Measurements from ENCODE around the gene STK38. TPM values are rescaled to one million over a fixed set of nuclear protein-coding genes. Genes with fewer than 3 reads are reported as not detected.

The STK38 gene
- total RNA-seq, 1 experiment from 2014 or later = 13.3 TPM

- Mint-ChIP-seq H3K9me3 (no peaks in the 10 kb centered on the region), H3K27me3 (ENCODE audit: low read depth) (no peaks in the 10 kb centered on the region), H3K36me3 (no peaks in the 10 kb centered on the region), H3K4me1 (no peaks in the 10 kb centered on the region), H3K4me3 (no peak overlapping the region), H3K27ac (no peak overlapping the region)
- ATAC-seq = no peak
- DNase-seq (ENCODE audit: low spot score) = no peak
- CTCF ChIA-PET = interaction anchor here (1.7 kb wide), 1 partner anchor 13 kb away, joined by 7 read pairs; no protein-coding TSS in a partner anchor
- TF ChIP-seq GABPB1 (CRISPR knock-in tag; IDR thresholded peaks at IDR 0.05) (peak; percentile 45), NFYB (CRISPR knock-in tag; conservative IDR thresholded peaks at IDR 0.05; ENCODE audit: low read depth) (no peak)
- POLR2A ChIA-PET = no interaction called here
These were observed 19.2 kb upstream of the STK38 start for GRCh38 chr6:36566418-36566905.

GRCh38 chr6:36563928-36564284, 16.6 kb upstream of the STK38 start:
- no peaks in the 10 kb centered on the region for H3K36me3 Mint-ChIP-seq

More at GRCh38 chr6:36563928-36564284, 16.6 kb upstream of the STK38 start:
- ChIA-PET POLR2A (no interaction called here), CTCF (interaction anchor here (0.7 kb wide), 1 partner anchor 36 kb away, joined by 4 read pairs; no protein-coding TSS in a partner anchor)
- no peaks in the 10 kb centered on the region for H3K27me3 Mint-ChIP-seq (ENCODE audit: low read depth)
- DNase-seq (ENCODE audit: low spot score) = no peak
- H3K4me1 Mint-ChIP-seq = no peaks in the 10 kb centered on the region
- ATAC-seq = no peak
- no peak overlapping the region for H3K27ac Mint-ChIP-seq
- no peak for TF ChIP-seq NR2C2 (CRISPR knock-in tag; IDR thresholded peaks at IDR 0.05)
- no peak for TF ChIP-seq USF1 (CRISPR knock-in tag; IDR thresholded peaks at IDR 0.05)
- TF ChIP-seq ZNF396 (CRISPR knock-in tag; IDR thresholded peaks at IDR 0.05; ENCODE audit: borderline replicate concordance) = no peak
- no peak for TF ChIP-seq NFYB (CRISPR knock-in tag; conservative IDR thresholded peaks at IDR 0.05; ENCODE audit: low read depth)
- TF ChIP-seq USF2 (CRISPR knock-in tag; IDR thresholded peaks at IDR 0.05) = no peak
- TF ChIP-seq ARID4B (CRISPR knock-in tag; IDR thresholded peaks at IDR 0.05; ENCODE audit: borderline replicate concordance) = no peak
- TF ChIP-seq CREM (CRISPR knock-in tag; IDR thresholded peaks at IDR 0.05) = no peak
- no peak for TF ChIP-seq MXD4 (CRISPR knock-in tag; IDR thresholded peaks at IDR 0.05; ENCODE audit: borderline replicate concordance)
- no peak for TF ChIP-seq ATF3 (CRISPR knock-in tag; conservative IDR thresholded peaks at IDR 0.05)
- no peak overlapping the region for H3K4me3 Mint-ChIP-seq
- H3K9me3 Mint-ChIP-seq = no peaks in the 10 kb centered on the region
